Measurements from ENCODE around the gene MCM7. TPM values are rescaled to one million over a fixed set of nuclear protein-coding genes. Genes with fewer than 3 reads are reported as not detected.
A peak's percentile ranks its signal among the peaks of the same experiment; 100 is the strongest.
"Not testable (repeated sequence)": the region's sequence is repeated elsewhere in the genome, so short reads cannot be mapped to it uniquely, and the experiment has no call there.

The MCM7 gene
- polyA plus RNA-seq (ENCODE audit: insufficient read length in 4 of 4) = 100 to 1,000 TPM in 3 of 4 donors, 10 to 100 TPM in 1; 94.6 to 165 (median 144) TPM

DNA sequence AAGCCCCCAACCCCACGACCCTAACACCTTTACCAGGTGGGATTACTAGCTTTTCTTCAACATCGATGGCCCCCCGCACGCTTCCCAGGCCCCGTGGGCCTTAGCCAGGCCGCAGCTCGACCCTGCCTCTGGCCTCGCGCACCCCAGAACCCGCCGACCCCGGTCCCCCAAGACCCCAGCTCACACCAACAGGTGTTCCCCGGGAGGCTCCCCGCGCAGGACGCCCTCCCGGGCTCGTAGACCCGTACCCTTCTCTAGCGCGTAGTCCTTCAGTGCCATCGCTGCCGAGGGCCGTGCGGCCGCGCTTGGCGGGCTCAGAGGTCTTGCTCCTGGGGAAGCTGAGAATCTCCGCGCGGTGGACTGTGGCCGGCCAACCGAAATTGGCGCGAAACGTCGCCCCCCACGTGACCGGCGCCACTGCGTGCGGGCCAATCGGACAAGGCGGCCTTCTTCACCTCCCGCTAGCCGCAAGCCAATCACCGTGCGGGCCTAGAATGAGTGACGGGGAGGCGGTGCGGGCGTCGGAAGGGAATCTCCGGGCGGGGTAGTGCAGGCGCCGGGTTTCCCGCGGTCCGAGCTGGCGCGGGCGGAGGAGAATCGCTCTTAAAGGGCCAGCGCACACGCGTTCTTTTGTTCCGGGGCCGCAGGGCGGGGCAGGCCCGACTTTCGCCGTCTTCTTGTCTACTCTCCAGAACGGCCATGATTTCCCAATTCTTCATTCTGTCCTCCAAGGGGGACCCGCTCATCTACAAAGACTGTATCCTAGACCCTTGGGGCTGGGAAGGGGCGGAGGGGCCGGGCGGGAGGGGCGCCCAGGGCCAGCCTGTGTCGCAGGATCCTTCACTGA lies at the start of gene MCM7, which contains the start of gene AP4M1:
Gene MCM7, minus strand, starts transcription at position 382 of the 847 bp plus-strand sequence. Its CDS starts 103 bp downstream, at position 279.
Gene AP4M1, plus strand, starts transcription at position 628 of the 847 bp plus-strand sequence. Its CDS starts 72 bp downstream, at position 700.
- DNase-seq (ENCODE audit: low read depth in 4 of 4, low spot score in 3 of 4) = peak; percentile 91 to 97 (median 94)

DNA sequence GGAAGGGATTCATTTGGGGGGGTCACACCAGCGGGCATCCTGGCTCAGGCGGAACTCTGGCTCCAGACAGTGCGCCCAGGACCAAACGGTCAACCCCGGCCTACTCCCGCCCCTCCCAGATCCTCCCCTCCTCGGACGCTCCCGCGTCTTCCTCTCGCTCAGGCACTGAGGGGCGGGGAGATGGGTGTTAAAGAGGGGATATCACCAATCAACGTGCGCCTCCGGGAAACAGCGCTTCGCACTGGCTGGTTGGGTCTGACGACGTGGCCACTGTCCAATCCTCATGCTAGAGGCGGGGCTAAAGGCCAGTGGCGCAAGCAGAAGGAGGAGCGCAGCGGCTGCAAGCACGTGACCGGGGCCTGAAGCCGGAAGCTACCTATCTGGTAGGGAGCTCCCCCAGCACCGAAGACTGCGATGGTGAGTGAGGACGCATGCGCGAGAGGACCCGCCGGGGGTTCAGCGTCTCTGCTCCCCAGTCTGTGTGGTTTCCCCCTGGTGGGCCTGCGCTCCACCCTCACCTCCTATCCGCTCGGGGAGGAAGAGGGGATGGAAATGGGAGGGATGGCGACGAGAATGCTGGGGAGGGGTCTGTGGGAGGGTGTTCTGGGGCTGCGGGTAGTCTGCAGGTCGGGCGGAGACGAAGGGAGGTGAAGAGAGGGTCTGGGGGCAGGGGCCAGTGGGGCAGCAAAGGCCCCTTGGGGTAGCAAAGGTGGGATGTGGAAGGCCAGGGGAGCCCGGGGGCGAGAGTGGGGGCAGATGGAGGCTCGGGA lies 47.5 kb upstream of the MCM7 start, which contains the start of gene LAMTOR4:
Gene LAMTOR4, plus strand, starts transcription at position 360 of the 770 bp plus-strand sequence. Its CDS starts 55 bp downstream, at position 415.
- DNase-seq (ENCODE audit: low read depth in 4 of 4, low spot score in 3 of 4) = peak; percentile 94 to 98 (median 95)

DNA sequence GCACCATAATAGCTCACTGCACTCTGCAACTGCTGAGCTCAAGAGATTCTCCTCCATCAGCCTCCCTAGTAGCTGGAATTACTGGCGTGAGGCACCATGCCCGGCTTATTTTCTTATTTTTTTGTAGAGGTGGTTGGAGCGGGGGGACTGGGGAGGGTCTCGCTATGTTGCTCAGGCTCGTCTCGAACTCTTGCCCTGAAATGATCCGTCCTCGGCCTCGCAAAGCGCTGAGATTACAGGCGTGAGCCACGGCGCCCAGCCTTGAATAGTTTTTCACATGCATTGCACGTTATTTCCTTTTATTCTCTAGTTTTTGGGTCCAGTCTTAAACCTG lies 47.0 kb upstream of the MCM7 start:
- no peak for DNase-seq (ENCODE audit: low read depth in 4 of 4, low spot score in 3 of 4)

DNA sequence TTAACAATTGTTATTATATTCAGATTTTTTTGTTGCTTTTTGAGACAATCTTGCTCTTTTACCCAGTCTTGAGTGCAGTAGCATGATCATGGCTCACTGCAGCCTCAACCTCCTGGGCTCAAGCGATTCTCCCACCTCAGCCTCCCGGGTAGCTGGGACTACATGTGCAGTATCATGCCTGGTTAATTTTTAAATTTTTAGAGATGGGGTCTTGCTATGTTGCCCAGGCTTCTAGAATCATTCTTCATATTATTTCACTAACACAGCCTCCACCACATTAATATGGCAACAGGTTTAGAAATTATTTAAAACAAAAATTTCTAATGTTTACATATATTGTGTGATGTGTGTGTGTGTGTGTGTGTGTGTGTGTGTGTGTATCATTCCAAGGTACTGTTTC lies 46.1 kb upstream of the MCM7 start:
- DNase-seq (ENCODE audit: low read depth in 4 of 4, low spot score in 3 of 4) = no peak

GRCh38 chr7:100146350-100146749 lies 45.2 kb upstream of the MCM7 start:
- DNase-seq (ENCODE audit: low read depth in 4 of 4, low spot score in 3 of 4) = not testable (repeated sequence)

DNA sequence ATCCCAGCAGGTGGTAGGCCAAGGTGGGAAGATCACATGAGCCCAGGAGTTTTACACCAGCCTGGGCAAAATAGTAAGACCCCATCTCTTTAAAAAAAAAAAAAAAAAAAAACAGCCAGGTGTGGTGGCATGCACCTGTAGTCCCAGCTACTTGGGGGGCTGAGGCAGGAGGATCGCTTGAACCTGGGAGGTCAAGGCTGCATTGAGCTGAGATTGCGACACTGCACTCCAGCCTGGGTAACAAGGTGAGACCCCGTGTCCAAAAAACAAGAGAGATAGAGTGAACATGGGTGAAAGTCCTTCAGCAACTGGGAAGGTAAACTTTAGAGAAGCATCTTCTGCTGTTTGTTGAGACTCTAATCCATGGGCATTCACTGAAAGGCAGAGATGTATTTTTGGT lies 41.3 kb upstream of the MCM7 start:
- DNase-seq (ENCODE audit: low read depth in 4 of 4, low spot score in 3 of 4) = no peak

GRCh38 chr7:100141555-100141949 lies 40.4 kb upstream of the MCM7 start:
- no peak for DNase-seq (ENCODE audit: low read depth in 4 of 4, low spot score in 3 of 4)

DNA sequence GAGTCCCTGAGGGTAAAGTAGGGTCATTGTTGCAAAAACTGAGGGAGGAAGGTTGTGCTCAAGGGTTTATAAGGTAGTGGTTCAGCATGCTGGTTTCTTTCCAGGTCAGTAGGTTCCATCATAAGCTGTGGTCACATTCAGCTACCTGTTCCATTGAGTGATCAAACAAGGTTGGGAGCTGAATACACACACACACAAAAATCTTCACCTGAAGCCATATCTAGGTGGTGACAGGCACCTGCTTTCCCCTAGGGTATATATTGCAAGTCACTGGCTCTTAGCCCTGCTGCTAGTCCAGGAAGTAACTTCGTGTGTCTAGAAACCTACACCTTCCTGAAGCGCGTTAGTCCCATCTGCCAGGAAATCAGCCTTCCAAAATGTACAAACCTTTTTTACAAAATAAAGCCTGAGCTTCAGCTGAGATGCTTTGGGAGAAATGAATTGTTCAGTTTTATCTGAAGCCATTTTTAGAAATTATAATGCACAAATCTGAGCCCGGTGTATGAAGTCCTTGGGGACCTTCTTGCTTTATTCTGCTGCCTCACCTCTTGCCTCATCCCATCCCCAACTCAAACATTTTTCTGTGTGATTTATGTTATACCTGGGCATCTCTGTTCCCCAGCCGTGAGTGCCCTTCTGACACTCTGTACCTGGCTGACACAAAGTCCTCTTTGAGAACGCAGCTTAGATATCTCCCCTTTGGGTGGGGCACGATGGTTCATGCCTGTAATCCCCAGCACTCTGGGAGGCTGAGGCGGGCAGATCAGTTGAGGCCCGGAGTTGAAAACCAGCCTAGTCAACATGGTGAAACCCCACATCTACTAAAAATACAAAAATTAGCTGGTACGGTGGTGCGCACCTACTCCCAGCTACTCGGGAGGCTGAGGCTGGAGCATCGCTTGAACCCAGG lies 36.9 kb upstream of the MCM7 start:
- no peak for DNase-seq (ENCODE audit: low read depth in 4 of 4, low spot score in 3 of 4)

DNA sequence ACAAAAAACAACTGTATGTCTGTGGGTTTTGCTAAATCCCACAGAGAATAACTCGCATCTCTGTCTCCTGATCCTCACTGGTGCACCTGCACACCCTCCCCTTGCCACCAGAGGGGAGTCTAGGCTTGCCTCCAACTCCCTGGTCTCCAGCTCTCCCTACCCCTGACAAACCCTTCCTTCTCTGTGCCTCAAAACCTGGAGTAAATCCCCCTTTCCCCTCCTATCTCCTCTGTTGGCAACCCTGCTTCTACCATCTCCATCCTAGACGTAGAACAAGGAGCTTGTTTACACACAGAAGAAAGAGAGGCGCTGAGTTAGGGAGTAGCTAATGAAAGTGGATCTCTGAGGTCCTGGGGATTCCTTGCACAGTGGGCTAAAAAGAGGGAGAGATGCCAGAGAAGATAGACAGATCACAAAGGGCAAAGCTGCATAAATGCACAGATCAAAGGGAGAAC lies 31.5 kb upstream of the MCM7 start:
- DNase-seq (ENCODE audit: low read depth in 4 of 4, low spot score in 3 of 4) = no peak

DNA sequence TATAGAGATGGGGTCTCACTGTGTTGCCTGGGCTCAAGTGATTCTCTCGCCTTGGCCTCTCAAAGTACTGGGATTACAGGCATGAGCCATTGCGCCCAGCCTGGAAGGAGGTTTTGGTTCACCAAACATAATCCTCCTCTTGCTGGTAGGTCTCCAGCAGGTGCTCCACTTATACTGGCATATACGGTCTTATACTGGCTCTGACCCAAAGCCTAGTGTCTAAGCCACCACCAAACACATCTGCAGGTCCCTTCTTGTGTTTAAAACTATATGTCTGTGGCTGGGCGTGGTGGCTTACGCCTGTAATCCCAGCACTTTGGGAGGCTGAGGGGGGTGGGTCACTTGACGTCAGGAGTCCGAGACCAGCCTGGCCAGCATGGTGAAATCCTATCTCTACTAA lies 30.9 kb upstream of the MCM7 start:
- no peak for DNase-seq (ENCODE audit: low read depth in 4 of 4, low spot score in 3 of 4)

DNA sequence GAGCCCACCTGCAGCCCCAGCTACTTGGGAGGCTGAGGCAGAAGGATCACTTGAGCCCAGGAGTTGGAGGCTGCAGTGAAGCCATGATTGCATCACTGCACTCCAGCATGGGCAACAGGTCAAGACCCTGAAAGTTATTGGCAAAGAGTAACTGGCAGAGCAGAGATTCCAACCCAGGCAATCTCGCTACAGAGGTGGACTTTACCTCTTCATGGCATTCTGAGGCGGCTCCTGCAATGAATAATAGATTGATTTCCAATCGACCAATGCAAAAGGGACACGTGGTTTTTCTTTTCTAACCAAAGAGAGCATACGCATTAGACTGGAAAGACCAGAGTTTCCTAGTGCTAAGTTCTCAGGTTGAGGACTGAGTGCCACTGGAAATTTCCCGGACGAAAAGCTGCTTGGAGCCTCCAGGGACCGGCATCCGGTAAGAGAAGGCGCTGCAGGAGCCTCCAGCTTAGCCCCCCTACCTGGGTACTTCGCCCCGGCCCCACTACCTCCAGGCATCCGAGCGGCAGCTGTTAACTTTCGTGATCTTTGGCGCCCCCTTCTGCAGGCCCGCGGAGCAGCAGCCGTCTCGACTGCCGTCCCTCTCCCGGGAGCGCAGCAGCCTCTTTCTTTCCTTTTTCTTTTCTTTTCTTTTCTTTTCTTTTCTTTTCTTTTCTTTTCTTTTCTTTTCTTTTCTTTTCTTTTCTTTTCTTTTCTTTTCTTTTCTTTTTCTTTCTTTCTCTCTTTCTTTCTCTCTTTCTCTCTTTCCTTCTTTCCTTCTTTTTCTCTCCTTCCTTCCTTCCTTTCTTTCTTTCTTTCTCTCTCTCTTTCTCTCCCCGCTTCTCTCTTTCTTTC lies 29.6 kb upstream of the MCM7 start:
- DNase-seq (ENCODE audit: low read depth in 4 of 4, low spot score in 3 of 4) = no peak

GRCh38 chr7:100130220-100130607 lies 29.0 kb upstream of the MCM7 start:
- not testable (repeated sequence) for DNase-seq (ENCODE audit: low read depth in 4 of 4, low spot score in 3 of 4)

DNA sequence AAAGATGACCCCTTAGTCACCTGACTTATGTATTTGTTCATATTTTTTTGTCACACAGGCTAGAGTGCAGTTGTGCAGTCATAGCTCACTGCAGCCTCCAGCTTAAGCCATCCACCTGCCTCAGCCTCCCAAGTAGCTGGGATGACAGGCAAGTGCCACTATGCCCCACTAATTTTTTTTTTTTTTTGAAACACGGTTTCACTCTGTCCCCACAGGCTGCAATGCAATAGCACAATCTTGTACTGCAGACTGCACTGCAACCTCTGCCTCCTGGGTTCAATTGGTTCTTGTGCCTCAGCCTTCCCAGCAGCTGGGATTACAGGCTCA lies 27.4 kb upstream of the MCM7 start:
- no peak for DNase-seq (ENCODE audit: low read depth in 4 of 4, low spot score in 3 of 4)

DNA sequence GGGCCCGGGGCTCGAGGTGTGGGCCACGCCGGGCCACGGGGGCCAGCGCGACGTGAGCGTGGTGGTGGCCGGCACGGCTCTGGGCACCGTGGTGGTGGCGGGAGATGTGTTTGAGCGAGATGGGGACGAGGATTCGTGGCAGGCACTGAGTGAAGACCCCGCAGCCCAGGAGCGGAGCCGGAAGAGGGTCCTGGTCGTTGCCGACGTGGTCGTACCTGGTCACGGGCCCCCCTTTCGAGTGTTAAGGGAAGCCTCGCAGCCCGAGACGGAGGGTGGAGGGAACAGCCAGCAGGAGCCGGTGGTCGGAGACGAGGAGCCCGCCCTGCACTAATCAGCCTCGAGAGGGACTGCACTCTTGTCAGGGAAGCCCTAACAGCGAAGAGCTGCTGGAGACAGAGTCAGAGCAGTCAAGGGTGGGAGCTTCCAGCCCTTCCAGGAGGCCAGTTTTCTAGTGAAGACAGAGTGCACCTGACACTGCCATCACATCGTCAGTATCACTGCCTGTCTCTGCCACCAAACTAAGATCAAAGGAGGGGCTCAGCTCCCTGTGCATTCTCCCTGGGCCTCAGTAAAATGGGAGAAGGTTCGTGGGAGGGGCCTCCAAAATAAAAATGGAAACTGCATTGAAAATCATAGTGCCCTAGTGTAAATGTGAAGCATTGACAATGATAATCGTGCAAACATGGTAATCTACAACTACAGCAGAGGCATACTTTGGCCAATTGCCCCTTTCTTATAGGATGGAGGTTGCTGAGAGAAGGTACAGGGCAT lies 26.9 kb upstream of the MCM7 start:
- DNase-seq (ENCODE audit: low read depth in 4 of 4, low spot score in 3 of 4) = no peak

GRCh38 chr7:100126931-100127865 lies 26.0 kb upstream of the MCM7 start, which contains the start of gene MBLAC1:
Gene MBLAC1, plus strand, starts transcription at chr7:100126967. Its CDS starts 429 bp downstream, at chr7:100127396.
- peak; percentile 89 to 93 (median 92) for DNase-seq (ENCODE audit: low read depth in 4 of 4, low spot score in 3 of 4)

DNA sequence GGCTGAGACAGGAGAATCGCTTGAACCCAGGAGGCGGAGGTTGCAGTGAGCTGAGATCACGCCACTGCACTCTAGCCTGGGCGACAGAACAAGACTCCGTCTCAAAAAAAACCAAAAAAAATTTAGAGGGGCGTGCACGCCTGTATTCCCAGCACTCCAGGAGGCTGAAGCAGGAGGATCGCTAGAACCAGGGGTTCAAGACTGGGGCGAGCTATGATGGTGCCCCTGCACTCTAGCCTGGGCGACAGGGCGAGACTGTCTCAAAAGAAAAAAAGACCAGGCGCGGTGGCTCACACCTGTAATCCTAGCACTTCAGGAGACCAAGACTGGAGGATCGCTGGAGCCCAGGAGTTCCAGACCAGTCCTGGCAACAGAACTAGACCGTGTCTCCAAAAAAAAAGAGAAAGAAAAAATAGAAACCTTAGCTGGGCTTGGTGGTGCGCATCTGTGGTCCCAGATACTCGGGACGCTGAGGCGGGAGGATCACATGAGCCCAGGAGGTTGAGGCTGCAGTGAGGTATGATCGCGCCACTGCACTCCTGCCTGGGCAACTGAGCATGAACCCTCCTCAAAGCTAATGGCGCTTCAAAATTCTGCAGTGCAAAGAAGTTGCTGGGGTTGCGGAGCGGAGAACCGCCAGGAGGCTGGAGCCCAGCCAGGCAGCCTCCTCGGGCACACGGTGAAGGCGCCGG lies 25.2 kb upstream of the MCM7 start:
- no peak for DNase-seq (ENCODE audit: low read depth in 4 of 4, low spot score in 3 of 4)

Data from left renal pelvis (tissue), 4 donors.